Retinal pigment epithelial cell (primary cell): ENCODE results near the gene MED12L.

Experiments used
- DNase-seq: peaks from one replicate; pipeline ENCODE4 v3.0.0-alpha.2; 2010; ENCODE audit warnings: low read depth
- H3K4me3 ChIP-seq: 2 replicates; pipeline ENCODE4 v1.5.1; 2011; ENCODE audit warnings: mild to moderate bottlenecking, low read length, control low read depth, moderate library complexity
- TF ChIP-seq, protein P1 (sequence below): conservative IDR thresholded peaks from 2 replicates; pipeline ENCODE4 v1.5.1; 2011; ENCODE audit warnings: low read depth, low read length, control low read depth, inconsistent platforms

MED12L gene

DNA sequence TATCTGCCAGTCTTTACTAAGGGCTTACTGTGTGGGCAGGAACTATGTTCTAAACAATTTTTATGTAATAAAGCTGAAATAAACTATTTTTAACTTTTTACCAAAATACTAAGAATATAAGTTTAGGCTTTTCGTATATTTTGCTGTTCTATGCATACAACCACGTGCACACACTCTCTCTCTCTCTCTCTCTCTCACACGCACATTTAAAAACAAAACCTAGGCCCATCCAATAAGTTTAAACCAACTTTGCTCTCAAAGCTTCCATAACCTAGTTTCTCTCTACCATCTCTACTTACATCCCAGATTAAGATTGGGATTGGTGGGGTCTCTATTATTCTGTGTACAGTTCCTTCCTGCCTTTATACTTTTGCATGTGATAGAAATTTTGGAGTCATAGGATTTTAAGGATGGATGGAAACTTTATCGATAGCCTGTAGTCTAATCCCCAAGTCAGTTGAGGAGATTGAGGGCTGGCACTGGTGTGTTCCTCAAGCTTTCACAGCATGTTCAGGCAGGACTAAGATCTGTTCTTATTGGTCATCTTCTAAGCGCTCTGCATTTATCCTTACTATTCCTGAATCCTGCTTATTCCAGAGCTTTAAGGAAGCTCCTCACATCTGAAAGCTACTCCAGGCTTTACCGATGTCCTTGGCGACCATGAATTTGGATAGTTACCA is 115.7 kb downstream of the MED12L start:
- TF ChIP-seq, protein P1, sequence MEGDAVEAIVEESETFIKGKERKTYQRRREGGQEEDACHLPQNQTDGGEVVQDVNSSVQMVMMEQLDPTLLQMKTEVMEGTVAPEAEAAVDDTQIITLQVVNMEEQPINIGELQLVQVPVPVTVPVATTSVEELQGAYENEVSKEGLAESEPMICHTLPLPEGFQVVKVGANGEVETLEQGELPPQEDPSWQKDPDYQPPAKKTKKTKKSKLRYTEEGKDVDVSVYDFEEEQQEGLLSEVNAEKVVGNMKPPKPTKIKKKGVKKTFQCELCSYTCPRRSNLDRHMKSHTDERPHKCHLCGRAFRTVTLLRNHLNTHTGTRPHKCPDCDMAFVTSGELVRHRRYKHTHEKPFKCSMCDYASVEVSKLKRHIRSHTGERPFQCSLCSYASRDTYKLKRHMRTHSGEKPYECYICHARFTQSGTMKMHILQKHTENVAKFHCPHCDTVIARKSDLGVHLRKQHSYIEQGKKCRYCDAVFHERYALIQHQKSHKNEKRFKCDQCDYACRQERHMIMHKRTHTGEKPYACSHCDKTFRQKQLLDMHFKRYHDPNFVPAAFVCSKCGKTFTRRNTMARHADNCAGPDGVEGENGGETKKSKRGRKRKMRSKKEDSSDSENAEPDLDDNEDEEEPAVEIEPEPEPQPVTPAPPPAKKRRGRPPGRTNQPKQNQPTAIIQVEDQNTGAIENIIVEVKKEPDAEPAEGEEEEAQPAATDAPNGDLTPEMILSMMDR: no peak
- DNase-seq: no peak
- no peak overlapping the region for H3K4me3 ChIP-seq

- TF ChIP-seq, protein P1: no peak
- DNase-seq: no peak
- no peak within 1 kb of the TSS for H3K4me3 ChIP-seq
These were observed 117.6 kb downstream of the MED12L start, which contains the start of gene GPR171 for GRCh38 chr3:151203051-151203420. GPR171 (minus strand) TSS chr3:151203216; CDS start chr3:151199386, 3,830 bp downstream.

GRCh38 chr3:151204530-151205402 is 119.3 kb downstream of the MED12L start:
- no peak overlapping the region for H3K4me3 ChIP-seq
- DNase-seq: no peak
- TF ChIP-seq, protein P1: no peak

DNA sequence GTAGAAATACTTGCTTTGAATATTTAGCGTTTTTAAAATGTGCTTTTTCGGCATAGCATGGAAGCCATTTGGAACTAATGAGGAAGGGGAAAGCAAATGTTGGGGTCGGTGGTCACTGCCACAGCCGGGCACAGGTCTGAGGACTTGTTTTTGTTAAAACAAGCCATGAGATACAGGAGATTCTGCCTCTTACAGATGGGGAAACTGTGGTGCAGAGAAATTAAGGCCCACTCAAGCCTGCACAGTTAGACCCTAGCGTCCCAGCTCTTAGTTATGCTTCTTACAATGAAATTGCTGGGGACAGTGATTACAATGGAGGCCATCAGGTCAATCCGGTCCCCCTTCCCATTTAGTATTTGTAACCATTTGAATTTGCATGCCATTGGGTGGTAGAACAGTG is 120.0 kb downstream of the MED12L start:
- no peak overlapping the region for H3K4me3 ChIP-seq
- DNase-seq: no peak

GRCh38 chr3:151206201-151206600 is 120.7 kb downstream of the MED12L start:
- no peak overlapping the region for H3K4me3 ChIP-seq
- DNase-seq: no peak
- TF ChIP-seq, protein P1: no peak

More for the DNA sequence above, 120.0 kb downstream of the MED12L start:
- TF ChIP-seq, protein P1: no peak

- TF ChIP-seq, protein P1: no peak
- DNase-seq: no peak
- H3K4me3 ChIP-seq: no peak overlapping the region
These were observed 124.2 kb downstream of the MED12L start for GRCh38 chr3:151209654-151210053.
